ENCODE measurements around the gene DNAAF5. TPM values are rescaled to one million over a fixed set of nuclear protein-coding genes. Genes with fewer than 3 reads are reported as not detected.

The DNAAF5 gene
- total RNA-seq, 2 experiments from 2014 or later: 36.4 to 36.8 TPM

- CTCF ChIA-PET: no interaction called here
- Mint-ChIP-seq H3K4me1 (ENCODE audit: low read depth) (no peaks in the 10 kb centered on the region), H3K9me3 (no peaks in the 10 kb centered on the region), H3K27ac (no peak overlapping the region), H3K27me3 (no peaks in the 10 kb centered on the region), H3K36me3 (ENCODE audit: low read depth) (peaks cover 37% of the 10 kb centered on the region), H3K4me3 (no peak overlapping the region)
- DNase-seq (no peak), ATAC-seq (no peak)
- no peak for TF ChIP-seq CTCF (IDR thresholded peaks at IDR 0.05)
- POLR2A ChIA-PET: no interaction called here
- intact Hi-C loops (cut with micrococcal nuclease): no loop called here
Observed at GRCh38 chr7:757741-758163, 31.3 kb downstream of the DNAAF5 start.

GRCh38 chr7:759569-759968 lies 33.1 kb downstream of the DNAAF5 start:
- DNase-seq: no peak
- Mint-ChIP-seq H3K36me3 (ENCODE audit: low read depth) (peaks cover 34% of the 10 kb centered on the region), H3K27ac (no peak overlapping the region), H3K9me3 (no peaks in the 10 kb centered on the region), H3K4me1 (ENCODE audit: low read depth) (no peaks in the 10 kb centered on the region), H3K4me3 (no peak overlapping the region), H3K27me3 (no peaks in the 10 kb centered on the region)
- intact Hi-C loops (cut with micrococcal nuclease): no loop called here
- ChIA-PET POLR2A (no interaction called here), CTCF (no interaction called here)
- TF ChIP-seq CTCF (IDR thresholded peaks at IDR 0.05): no peak
- no peak for ATAC-seq

GRCh38 chr7:760006-760405 lies 33.5 kb downstream of the DNAAF5 start:
- Mint-ChIP-seq H3K4me1 (ENCODE audit: low read depth) (no peaks in the 10 kb centered on the region), H3K27ac (no peak overlapping the region), H3K9me3 (no peaks in the 10 kb centered on the region), H3K27me3 (no peaks in the 10 kb centered on the region), H3K36me3 (ENCODE audit: low read depth) (peaks cover 32% of the 10 kb centered on the region), H3K4me3 (no peak overlapping the region)
- DNase-seq (no peak), ATAC-seq (no peak)
- intact Hi-C loops (cut with micrococcal nuclease): no loop called here
- no peak for TF ChIP-seq CTCF (IDR thresholded peaks at IDR 0.05)
- POLR2A ChIA-PET: no interaction called here
- CTCF ChIA-PET: no interaction called here

- Mint-ChIP-seq H3K9me3 (no peaks in the 10 kb centered on the region), H3K4me3 (no peak overlapping the region), H3K27me3 (no peaks in the 10 kb centered on the region), H3K4me1 (ENCODE audit: low read depth) (no peaks in the 10 kb centered on the region), H3K36me3 (ENCODE audit: low read depth) (peaks cover 32% of the 10 kb centered on the region), H3K27ac (no peak overlapping the region)
- ChIA-PET POLR2A (interaction anchor here (1.1 kb wide), 1 partner anchor 10 kb away, joined by 3 read pairs; no protein-coding TSS in a partner anchor), CTCF (no interaction called here)
- intact Hi-C loops (cut with micrococcal nuclease): no loop called here
- ATAC-seq (no peak), DNase-seq (no peak)
- TF ChIP-seq CTCF (IDR thresholded peaks at IDR 0.05): no peak
Observed at GRCh38 chr7:761101-761500, 34.6 kb downstream of the DNAAF5 start.

- DNase-seq (no peak), ATAC-seq (no peak)
- TF ChIP-seq CTCF (IDR thresholded peaks at IDR 0.05): no peak
- POLR2A ChIA-PET: interaction anchor here (1.1 kb wide), 1 partner anchor 10 kb away, joined by 3 read pairs; no protein-coding TSS in a partner anchor
- Mint-ChIP-seq H3K27me3 (no peaks in the 10 kb centered on the region), H3K4me1 (ENCODE audit: low read depth) (no peaks in the 10 kb centered on the region), H3K9me3 (no peaks in the 10 kb centered on the region), H3K36me3 (ENCODE audit: low read depth) (peaks cover 36% of the 10 kb centered on the region), H3K4me3 (no peak overlapping the region), H3K27ac (no peak overlapping the region)
- CTCF ChIA-PET: no interaction called here
- intact Hi-C loops (cut with micrococcal nuclease): no loop called here
Observed at GRCh38 chr7:761631-762030, 35.1 kb downstream of the DNAAF5 start.

All from activated CD8-positive, alpha-beta T cell treated with anti-CD3 and anti-CD28 coated beads for 36 hours (primary cell).